ENCODE measurements around the gene DBH.

Gene DBH

DNA sequence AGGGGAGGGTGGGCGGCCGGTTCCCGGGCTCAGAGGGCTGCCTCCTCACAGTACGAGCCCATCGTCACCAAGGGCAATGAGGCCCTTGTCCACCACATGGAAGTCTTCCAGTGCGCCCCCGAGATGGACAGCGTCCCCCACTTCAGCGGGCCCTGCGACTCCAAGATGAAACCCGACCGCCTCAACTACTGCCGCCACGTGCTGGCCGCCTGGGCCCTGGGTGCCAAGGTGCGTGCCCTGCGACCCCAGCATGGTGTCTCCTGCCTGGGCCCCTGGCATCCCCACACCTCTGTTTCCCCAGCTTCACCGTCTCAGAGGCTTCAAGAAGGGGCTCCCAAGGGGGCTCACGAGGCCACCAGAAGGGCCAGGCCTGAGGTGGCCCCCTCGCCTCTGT lies 7.2 kb downstream of the DBH start:
- no peak for DNase-seq (ENCODE audit: low spot score)

DNA sequence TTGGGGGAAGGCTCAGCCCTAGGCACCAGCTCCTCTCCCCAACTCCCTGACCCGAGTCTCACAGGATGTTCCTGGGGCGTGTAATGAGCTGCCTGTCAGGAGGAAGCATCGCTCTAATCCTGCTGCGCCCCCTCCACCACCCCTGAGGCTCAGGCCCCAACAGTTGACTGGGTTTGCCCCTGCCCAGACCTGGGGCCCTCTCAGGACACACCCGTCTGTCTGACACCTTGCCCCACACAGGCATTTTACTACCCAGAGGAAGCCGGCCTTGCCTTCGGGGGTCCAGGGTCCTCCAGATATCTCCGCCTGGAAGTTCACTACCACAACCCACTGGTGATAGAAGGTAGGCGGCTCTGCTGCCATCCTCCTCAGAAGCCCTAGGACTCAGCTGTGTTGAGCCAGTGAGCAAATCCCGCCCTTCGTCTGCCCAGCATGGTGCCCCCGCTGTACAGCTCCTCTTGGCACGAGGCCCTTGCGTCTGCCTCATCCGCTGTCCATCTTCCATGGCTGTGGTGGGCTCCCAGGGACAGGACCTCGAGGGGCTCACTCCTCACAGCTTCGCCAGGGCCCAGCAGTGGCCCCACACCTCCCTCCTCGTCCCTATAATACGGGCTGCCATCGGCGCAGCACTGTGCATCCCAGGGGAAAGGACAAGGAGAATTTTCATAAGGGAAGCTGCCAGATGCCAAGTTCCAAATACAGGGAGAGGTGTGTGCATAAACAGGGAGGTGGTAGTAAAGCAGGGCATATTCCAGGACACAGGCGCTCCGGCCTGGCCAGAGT lies 8.0 kb downstream of the DBH start:
- DNase-seq (ENCODE audit: low spot score) = no peak

DNA sequence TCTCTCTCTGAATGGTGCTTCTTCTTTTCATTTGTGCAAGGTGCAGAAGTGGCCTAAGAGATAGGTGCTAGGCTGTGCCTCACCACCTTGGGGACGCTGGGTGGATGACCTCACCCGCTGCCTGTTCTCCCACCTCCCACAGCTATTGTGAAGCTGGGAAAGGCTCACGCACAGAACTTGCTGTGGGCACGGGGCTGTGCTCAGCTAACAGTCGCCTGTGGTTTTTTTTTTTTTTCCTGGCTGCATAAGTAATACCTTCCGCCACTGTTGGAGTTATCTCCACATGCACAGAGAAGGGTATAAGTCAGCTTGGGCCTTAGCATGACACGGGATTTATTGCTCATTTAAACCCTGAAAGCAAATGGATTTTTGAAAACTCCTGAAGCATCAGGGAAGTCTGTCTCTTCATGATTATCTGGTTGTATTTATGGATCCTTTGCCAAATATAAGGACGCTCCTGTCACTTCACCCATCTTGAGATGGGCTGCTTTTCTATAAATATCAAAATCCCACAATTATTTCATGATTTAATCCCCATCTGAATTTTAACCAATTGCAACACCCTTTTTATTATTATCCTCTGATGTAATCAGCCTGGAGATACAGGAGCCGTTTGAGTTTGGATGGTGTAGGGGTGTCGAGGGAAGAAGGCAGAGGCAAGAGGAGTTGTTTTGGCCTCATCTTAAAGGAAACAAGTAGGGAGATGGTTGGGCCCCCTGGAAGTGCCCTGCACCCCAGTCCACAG lies 9.0 kb downstream of the DBH start:
- no peak for DNase-seq (ENCODE audit: low spot score)

DNA sequence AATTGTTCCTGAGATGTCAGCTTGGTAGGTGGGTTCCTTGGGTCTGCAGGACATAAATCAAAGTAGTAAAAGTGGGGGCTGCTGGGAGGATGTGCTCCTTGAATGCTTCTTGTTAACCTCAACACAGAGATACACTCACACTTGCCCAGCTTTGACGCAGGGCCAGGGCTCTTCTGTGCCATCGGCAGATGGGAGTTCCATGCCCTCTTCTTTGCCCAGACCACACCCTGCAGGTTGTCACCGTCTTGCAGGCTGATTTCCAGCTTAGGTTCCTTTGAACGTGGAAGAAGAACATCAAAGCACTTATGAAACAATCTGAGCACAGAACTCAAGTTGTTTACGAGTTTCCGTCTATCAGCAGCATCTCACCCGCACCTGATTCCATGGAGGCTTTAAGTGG lies 11.0 kb downstream of the DBH start:
- no peak for DNase-seq (ENCODE audit: low spot score)

DNA sequence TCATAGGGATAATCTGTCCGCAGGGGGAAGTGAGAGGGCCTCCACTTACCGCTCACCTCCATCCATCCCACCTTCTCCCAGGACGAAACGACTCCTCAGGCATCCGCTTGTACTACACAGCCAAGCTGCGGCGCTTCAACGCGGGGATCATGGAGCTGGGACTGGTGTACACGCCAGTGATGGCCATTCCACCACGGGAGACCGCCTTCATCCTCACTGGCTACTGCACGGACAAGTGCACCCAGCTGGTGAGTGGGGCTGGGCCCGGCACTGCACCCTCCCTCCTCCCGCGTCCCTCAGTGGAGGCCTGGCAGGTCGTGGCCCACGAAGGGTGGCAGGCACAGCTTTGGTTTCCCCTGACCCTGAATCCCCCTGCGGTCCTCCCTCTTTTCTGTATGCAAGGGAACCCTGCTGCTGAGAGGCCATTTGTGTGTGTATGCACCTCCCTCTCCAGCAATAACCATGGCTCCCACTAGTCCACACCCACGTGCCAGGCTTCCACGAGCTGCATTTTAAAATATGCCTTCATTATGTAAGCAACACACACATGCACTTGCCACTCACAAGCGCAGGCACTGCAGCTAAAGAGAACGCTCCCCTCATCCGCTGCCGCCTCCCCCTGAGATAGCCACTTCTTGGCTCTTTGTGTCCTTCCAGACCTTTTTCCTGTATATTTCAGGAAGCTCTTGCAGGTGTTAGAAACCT lies 11.8 kb downstream of the DBH start:
- DNase-seq (ENCODE audit: low spot score) = no peak

DNA sequence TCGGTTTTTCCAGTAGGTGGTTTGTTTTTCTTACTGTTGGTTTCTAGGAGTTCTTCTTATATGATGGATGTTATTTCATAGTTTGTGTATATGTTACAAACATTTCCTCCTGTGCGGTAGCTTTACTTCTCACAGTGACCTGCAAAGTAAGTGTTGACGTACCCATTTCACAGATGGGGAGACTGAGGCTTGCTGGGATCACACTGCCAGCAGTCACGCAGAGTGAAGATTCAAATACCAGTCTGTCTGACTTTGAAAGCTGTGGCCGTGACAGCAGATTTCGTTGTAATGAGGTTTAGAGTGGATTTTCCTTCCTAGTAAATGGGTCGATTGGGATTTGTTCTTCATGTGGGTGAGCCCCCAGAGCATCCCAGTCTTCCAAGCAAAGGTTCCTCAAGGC lies 13.0 kb downstream of the DBH start:
- DNase-seq (ENCODE audit: low spot score) = no peak

DNA sequence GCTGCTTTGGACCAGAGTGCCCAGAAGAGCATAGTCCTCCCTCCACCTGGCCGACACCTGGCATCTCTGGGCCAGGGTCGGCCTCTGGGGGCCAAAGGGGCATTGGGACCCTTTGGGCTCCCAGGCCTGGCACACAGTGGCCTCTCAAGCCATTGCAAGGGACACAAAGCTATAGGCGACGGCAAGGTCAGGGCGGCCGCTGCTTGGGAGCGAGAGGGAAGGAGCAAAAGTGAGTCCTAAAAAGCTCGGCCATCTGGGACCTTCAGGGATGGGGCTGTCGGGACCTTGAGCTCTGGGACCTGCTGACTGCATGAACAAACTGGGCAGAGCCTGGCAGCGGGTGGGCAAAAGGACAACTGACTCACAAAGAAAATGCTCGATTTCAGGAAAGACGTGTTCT lies 13.9 kb downstream of the DBH start:
- DNase-seq (ENCODE audit: low spot score) = no peak

DNA sequence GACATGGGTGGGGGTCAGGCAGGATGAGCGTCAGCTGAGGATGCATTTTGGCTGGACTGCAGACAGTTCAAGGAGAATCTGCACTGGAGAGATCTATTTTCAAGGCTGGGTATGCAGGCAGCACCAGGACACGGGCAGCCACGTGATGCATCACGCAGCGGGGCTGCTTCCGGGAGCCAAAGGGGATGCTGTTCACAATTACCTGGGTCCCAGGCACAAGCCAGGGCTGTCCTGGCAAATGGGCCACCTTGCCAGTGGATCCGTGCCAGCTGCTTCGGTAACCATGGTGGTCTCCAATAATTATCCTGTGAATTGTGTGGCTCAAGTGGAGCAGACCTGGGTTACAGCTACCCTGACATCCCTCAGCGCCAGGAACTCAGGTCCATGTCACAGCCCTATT lies 17.5 kb downstream of the DBH start:
- no peak for DNase-seq (ENCODE audit: low spot score)

DNA sequence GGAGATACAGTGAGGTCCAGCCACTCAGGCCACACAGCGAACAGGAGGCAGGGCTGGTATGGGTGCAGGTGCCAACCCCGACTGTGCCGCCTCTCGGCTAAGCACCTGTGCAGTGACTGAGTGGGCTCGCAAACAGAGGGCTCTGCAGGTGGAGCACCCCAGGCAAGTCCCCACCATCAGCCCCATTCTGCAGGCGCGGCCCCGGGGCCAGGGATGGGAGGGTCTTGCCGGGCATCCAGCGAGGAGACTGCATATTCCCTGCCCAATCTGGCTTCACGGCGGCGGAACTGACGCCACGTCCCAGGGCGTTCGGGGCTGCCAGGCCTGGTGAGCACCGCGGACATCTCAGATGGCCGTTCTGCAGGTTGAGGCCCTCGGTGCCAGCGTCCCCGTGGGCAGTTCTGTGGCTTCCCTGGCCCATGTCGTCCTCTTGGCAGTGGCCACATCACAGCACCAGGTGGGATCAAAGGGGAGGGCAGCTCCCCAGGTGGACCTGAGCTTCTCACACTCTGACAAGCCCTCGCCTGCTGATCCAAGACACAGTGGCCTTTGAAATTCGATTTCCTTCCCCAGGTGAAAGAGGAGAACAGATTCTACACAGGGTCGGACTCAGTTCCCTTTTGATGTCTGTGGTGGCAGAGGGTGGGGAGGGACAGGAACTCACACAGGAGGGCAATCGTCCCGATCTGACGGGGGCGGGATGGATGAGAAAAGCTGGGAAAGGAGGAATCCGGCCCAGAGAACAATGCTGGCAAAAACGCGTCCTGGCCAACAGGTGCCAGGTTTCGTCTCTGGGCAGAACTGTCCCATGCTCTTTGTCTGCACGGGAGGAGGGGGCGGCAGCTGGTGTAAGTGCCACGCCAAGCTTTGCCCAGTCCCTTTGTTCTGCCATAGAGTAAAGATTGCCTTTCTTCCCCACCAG lies 18.8 kb downstream of the DBH start:
- no peak for DNase-seq (ENCODE audit: low spot score)

DNA sequence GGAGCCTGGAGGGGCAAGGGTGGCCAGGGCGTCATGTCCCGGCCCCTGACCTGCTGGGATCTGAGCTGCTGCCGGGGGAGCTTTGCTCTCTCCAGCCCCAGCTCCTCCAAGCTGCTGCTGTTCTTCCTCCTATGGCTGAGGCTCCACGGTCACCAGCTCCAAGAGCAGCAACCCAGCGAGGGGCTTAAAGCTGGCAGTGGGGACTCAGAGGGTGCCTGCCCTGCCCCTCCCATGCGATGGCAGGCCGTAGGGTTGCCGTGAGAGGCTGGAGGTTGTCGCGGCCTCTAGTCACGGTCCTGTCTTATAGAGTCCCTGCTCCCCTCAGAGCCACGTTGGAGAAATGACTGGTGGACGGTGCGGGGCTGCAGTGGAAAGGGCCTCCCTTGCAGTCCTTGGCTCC lies 19.5 kb downstream of the DBH start:
- DNase-seq (ENCODE audit: low spot score) = no peak

DNA sequence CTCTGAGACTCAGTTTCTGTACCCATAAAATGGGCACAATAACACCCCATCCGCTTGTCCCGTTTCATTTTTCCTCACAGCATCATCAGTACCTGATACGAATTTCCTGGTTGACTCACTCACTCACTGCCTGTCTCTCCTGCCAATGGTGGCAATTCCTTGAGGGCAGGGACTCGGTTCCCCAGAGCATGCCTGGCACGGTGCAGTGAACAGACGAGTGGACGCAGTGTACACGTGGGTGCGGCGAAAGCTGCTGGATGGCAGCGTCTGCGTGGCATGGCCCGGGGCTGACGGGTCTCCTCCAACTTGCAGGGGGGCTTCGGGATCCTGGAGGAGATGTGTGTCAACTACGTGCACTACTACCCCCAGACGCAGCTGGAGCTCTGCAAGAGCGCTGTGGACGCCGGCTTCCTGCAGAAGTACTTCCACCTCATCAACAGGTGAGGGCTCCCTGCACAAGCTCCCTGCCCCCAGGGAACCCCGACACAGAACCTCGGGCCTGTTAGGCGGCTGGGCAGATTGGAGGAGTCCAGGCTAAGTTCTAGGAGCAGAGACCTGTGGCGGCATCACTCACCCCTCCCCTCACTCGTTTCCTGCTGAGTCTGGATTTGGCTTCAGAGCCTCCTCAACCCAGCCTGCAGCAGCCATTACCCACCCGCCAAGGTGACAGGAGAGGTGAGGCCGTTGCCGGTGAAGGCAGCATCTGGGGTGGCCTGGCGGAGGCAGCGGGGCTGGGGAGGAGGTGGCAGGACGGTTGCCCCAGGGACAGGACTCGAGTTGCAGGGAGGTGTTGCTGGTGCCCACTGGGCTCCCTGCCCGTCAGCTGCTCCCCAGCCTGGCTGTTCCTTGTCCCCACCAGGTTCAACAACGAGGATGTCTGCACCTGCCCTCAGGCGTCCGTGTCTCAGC lies 20.3 kb downstream of the DBH start:
- no peak for DNase-seq (ENCODE audit: low spot score)

DNA sequence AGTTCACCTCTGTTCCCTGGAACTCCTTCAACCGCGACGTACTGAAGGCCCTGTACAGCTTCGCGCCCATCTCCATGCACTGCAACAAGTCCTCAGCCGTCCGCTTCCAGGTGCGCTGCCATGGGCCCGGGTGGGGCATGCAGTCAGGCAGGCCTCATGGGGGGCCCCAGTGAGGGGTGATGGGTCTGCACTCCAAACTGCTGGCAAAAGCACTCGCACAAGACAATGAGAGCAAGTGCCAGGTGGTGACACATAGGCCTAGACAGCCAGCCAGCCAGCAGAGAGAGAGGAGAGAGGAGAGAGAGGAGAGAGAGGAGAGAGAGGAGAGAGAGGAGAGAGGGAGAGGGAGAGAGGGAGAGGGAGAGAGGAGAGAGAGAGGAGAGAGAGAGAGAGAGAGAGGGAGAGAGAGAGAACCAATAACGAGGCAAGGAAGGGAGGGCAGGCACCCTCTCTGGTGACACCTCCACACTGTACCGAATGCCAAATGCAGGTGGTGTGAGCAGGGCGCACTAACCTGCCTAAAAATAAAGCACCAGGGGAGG lies 21.0 kb downstream of the DBH start:
- DNase-seq (ENCODE audit: low spot score) = no peak

DNA sequence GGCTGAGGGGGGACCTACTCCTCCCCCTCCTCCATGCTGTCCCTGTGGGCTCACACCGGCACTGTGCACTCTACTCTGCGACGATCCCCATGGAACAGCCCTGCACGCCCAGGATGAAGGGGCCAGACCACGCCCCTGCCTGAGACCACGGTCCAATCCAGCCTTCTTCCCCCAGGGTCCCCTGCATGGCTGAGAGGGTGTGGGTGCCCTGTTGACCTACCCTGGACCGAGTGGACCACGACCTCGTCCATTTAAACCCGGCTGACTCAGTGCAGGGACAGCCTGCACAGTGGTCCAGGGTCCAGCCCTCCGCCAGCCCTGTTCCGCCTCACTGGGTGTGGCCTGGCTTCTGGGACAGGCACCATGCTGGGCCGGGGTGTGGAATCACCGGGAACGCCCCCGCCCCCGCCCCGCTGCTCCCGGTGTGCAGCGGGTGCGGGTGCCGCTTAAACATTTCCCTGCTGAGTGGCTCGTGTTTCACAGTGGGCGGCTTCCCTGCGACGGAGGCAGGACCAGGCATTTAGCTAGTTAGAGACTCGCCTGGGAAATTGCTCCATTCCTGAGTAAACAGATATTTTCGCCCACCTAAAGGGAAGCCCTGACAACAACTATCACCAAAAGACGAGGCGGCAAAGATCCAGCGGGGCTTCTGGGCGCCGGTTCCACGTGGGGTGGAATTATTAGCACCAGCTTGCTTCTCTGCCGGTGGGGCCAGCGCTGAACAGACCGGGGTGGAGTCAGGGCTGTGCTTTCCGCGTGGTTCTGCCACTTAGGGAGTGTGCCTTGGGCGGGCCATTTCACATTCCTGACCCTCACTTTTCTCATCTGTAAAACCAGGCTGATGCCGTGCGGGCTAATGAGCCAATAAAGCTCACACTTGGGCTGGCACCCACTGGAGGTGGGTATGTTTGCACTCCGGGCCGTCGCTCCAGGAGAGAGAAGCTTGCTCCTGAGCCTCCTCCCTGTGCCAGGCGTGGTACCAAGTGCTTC lies 22.6 kb downstream of the DBH start:
- DNase-seq (ENCODE audit: low spot score) = no peak

DNA sequence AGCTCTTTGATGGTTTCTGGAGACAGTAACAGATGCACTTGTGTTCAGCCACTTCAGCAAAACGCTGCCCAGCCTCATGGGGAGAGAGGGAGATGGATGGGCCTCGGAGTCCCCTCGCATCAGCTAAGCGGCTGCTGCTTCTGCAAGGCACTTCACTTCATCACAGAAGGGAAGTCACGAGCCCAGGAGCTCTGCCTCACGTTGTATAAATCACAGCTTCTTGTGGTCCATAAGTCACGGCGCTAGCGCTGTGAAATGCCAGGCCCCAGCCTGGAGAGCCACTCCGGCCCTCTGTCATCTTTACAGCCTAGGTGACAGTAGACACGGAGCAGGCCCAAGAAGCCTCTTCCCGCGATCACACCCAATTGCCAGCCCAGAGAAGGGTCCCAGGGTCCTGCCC lies 23.4 kb downstream of the DBH start:
- DNase-seq (ENCODE audit: low spot score) = no peak

DNA sequence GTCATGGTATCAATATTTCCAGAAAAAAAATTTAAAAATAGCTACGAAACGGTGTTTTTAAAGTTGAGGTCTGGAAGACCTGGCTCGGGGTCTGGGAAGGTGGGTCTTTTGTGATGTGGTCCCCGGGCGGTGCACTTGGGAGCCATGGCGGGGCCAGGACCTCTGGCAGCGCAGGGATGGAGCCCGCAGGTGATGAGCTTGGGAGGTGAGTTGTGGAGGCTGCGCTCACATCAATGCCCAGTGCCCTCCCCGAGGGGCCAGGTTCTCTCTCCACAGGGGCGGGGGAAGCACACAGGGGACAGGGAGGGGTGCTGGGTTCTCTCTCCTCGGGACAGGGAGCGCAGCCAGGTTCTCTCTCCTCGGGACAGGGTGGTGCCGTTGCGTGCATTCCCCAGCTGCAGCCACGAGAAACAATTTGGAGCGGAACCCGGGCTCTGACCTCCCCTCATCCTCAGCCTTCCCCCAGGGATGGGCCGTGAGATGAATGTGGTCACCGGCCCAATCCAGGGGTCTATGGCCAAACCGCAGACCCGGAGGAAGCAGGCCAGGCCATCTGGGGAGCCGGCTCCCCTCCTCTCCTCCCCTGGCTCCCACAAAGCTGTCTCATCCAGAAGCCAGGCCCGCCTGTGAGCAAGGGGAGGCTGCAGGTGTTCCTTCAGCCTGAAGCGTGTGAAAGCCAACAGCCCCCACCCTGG lies 25.8 kb downstream of the DBH start:
- DNase-seq (ENCODE audit: low spot score) = no peak

DNA sequence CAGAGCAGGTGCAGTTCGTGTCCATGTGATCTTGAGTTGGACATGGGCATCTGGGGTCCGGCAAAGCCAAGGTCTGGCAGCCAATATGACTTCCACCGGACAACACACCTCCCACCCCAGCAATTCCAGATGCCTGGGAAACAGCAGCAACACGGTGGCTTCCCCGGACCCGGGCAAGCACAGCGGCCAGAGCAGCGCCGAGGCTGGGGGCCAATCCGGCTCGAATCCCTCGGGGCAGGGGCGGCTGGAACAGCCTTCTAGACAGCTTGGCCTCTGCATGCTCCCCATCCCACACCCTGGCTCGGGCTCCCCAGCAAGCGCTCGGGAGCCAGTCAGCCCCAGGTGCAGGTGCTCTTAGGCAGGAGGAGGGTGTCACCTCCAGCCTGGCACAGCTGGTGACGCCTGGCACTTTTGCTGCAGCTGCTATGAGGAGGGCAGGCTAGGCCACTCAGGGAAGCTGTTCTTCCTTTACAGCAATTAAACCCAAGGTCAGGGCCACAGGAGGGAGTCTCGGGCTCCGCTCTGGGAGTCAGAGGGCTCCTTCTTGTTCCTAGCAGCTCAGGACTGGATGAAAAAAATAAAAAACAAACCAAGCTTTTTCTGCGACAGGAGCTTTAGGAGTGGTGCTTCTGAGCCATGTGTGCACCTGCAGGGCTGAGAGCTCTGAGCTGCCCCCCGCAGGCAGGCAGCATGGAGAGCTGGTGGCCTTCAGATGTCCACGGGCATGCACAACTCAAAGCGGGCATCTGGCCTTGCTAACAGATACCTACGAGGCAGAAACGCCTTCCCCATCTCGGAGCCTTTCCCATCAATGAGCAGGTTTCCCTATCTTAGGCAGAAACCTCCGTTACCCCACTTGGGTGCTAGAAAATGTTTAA lies 28.2 kb downstream of the DBH start:
- no peak for DNase-seq (ENCODE audit: low spot score)

DNA sequence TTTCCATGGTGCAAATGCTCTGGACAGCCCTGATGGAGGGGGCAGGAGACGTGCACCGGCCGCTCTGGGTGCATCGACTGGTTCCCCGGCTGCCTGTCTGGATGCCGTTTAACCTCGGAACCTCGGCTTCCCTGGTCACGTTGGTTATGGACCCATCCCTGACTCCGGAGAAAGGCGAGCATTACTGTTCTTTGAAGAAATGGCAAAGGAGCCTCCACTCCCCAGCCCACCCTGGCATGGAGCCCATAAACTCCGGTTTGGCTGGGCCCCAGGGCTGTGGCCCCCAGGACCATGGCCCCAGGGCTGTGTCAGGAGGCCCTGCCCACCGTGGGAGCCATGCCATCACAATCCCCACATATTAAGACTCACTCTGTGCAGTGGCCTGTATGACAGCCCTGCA lies 28.9 kb downstream of the DBH start:
- no peak for DNase-seq (ENCODE audit: low spot score)

DNA sequence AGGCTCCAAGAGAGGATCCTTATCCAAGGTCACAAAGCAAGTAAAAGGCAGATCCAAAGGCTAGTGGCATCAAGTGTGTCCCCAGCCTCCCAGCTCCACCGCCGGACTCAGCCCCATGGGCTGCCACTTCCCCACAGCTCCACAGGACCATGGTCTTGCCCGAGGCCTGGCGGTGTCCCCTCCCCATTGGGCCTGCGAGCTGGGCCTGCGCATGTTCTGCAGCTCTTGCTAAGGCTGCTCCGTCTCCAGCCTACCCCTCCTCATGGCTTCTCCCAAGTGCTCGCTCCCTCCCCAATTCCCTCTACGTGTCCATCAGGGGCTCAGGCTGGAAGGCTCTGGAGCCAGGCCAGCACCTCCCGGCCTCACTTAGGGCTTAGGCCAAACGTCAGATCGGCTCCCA lies 29.4 kb downstream of the DBH start:
- no peak for DNase-seq (ENCODE audit: low spot score)
